Measurements from ENCODE around the gene RALGAPA2.

DNA sequence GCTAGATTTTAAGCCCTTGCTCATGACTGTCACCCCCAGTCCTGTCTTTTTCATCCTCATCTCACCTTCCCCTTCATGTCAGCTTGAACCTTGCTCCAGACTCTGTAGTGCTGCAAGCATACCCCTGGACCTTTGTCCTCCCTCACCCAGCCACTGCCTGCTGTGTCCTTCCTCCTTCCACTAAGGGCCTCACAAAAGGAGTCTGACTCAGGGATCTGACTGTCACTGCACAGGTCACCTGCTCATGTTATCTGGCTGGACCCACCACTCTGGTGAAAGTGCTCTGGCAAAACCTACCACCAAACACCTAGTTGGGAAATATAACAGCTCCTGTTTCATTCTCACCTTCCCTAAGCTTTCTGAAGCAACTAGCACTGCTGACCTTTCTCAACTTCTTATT is 193.2 kb downstream of the RALGAPA2 start:
- no peak for TF ChIP-seq POLR2A (IDR thresholded peaks at IDR 0.05; ENCODE audit: low read length)
- TF ChIP-seq GATA1 (IDR thresholded peaks at IDR 0.05; ENCODE audit: low read depth, low read length) = no peak
